Measurements from ENCODE around the gene MTNR1A.
"Not testable (repeated sequence)": the region's sequence is repeated elsewhere in the genome, so short reads cannot be mapped to it uniquely, and the experiment has no call there.

The MTNR1A gene

DNA sequence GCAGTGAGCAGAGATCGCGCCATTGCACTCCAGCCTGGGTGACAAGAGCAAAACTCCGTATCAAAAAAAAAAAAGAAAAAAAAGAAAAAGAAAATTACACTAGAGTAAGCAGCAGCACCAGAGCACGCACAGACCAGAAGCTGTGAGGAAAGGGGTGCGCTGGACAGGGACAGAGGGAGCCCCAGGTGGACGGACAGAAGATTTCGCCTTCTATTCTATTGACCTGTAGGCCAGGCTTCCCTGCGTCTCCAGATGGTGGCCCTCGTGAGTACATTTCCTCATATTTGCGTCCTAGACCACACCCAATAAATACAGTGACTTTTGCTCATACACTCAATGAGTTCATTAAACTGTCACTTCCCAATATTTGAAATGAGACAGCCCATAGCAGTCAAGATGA, 19.1 kb downstream of the MTNR1A start:
- no peaks in the 10 kb centered on the region for H4K20me1 ChIP-seq (ENCODE audit: low read depth, low read length)
- no peak overlapping the region for H3K4me2 ChIP-seq (ENCODE audit: low read depth, low read length, poor library complexity, severe bottlenecking)
- H3K4me3 ChIP-seq (ENCODE audit: insufficient read depth, low read length, poor library complexity, severe bottlenecking) = no peak overlapping the region
- H2AFZ ChIP-seq (ENCODE audit: low read depth, low read length, severe bottlenecking) = no peak overlapping the region
- no peaks in the 10 kb centered on the region for H3K79me2 ChIP-seq (ENCODE audit: insufficient read depth, low read length)
- H3K36me3 ChIP-seq (ENCODE audit: low read length) = no peaks in the 10 kb centered on the region
- no peak for TF ChIP-seq EZH2phosphoT487 (conservative IDR thresholded peaks at IDR 0.05; ENCODE audit: low read length)
- TF ChIP-seq, protein P1, sequence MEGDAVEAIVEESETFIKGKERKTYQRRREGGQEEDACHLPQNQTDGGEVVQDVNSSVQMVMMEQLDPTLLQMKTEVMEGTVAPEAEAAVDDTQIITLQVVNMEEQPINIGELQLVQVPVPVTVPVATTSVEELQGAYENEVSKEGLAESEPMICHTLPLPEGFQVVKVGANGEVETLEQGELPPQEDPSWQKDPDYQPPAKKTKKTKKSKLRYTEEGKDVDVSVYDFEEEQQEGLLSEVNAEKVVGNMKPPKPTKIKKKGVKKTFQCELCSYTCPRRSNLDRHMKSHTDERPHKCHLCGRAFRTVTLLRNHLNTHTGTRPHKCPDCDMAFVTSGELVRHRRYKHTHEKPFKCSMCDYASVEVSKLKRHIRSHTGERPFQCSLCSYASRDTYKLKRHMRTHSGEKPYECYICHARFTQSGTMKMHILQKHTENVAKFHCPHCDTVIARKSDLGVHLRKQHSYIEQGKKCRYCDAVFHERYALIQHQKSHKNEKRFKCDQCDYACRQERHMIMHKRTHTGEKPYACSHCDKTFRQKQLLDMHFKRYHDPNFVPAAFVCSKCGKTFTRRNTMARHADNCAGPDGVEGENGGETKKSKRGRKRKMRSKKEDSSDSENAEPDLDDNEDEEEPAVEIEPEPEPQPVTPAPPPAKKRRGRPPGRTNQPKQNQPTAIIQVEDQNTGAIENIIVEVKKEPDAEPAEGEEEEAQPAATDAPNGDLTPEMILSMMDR (IDR thresholded peaks at IDR 0.05; ENCODE audit: insufficient read depth, low read length, poor library complexity, severe bottlenecking) = no peak
- H3K27me3 ChIP-seq (ENCODE audit: low read length) = no peaks in the 10 kb centered on the region
- no peak overlapping the region for H3K27ac ChIP-seq (ENCODE audit: low read depth, low read length)
- no peak overlapping the region for H3K9ac ChIP-seq (ENCODE audit: low read length)
- H3F3A ChIP-seq (ENCODE audit: insufficient read depth) = no peaks in the 10 kb centered on the region
- H3K9me3 ChIP-seq (ENCODE audit: insufficient read depth, low read length) = peaks cover 5% of the 10 kb centered on the region; the same call in 1 of the 2 replicates
- H3K9me2 ChIP-seq (replicated peaks; ENCODE audit: insufficient read depth, low read length) = no peaks in the 10 kb centered on the region

DNA sequence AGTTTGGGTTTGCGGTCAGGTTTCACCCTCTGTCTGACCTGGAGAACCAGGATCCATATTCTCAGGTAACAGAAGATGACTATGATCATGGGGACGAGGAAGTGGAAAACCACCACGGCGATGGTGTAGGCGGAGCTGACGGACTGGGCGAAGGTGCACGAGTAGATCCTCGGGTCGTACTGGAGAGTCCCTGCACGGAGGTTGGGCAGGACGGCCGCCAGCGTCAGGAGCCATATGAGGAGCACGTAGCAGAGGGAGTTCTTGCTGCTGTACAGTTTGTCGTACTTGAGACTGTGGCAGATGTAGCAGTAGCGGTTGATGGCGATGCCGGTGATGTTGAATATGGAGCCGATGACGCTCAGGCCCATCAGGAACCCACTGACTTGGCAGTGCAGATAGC, 21.3 kb downstream of the MTNR1A start:
- TF ChIP-seq, protein P1 (IDR thresholded peaks at IDR 0.05; ENCODE audit: insufficient read depth, low read length, poor library complexity, severe bottlenecking) = no peak
- no peak for TF ChIP-seq EZH2phosphoT487 (conservative IDR thresholded peaks at IDR 0.05; ENCODE audit: low read length)
- no peak overlapping the region for H3K9ac ChIP-seq (ENCODE audit: low read length)

DNA sequence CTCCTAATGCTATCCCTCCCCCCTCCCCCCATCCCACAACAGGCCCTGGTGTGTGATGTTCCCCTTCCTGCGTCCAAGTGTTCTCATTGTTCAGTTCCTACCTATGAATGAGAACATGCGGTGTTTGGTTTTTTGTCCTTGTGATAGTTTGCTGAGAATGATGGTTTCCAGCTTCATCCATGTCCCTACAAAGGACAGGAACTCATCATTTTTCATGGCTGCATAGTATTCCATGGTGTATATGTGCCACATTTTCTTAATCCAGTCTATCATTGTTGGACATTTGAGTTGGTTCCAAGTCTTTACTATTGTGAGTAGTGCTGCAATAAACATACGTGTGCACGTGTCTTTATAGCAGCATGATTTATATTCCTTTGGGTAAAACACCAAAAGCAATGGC, 31.4 kb downstream of the MTNR1A start:
- H3K79me2 ChIP-seq (ENCODE audit: insufficient read depth, low read length); H3K9ac ChIP-seq (ENCODE audit: low read length); H2AFZ ChIP-seq (ENCODE audit: low read depth, low read length, severe bottlenecking); H3F3A ChIP-seq (ENCODE audit: insufficient read depth); H3K36me3 ChIP-seq (ENCODE audit: low read length); H3K27me3 ChIP-seq (ENCODE audit: low read length); H3K9me3 ChIP-seq (ENCODE audit: insufficient read depth, low read length); H3K4me2 ChIP-seq (ENCODE audit: low read depth, low read length, poor library complexity, severe bottlenecking); H3K4me3 ChIP-seq (ENCODE audit: insufficient read depth, low read length, poor library complexity, severe bottlenecking); H3K9me2 ChIP-seq (replicated peaks; ENCODE audit: insufficient read depth, low read length); H3K27ac ChIP-seq (ENCODE audit: low read depth, low read length); H4K20me1 ChIP-seq (ENCODE audit: low read depth, low read length): not testable (repeated sequence)

More for the DNA sequence above, 21.3 kb downstream of the MTNR1A start:
- Histone ChIP-seq H4K20me1 (ENCODE audit: low read depth, low read length) (no peaks in the 10 kb centered on the region), H3K27ac (ENCODE audit: low read depth, low read length) (no peak overlapping the region), H3K4me2 (ENCODE audit: low read depth, low read length, poor library complexity, severe bottlenecking) (no peak overlapping the region), H3F3A (ENCODE audit: insufficient read depth) (no peaks in the 10 kb centered on the region), H3K36me3 (ENCODE audit: low read length) (no peaks in the 10 kb centered on the region), H3K9me2 (replicated peaks; ENCODE audit: insufficient read depth, low read length) (no peaks in the 10 kb centered on the region), H3K27me3 (ENCODE audit: low read length) (no peaks in the 10 kb centered on the region), H3K9me3 (ENCODE audit: insufficient read depth, low read length) (no peaks in the 10 kb centered on the region), H3K4me3 (ENCODE audit: insufficient read depth, low read length, poor library complexity, severe bottlenecking) (no peak overlapping the region), H2AFZ (ENCODE audit: low read depth, low read length, severe bottlenecking) (no peak overlapping the region), H3K79me2 (ENCODE audit: insufficient read depth, low read length) (no peaks in the 10 kb centered on the region)

DNA sequence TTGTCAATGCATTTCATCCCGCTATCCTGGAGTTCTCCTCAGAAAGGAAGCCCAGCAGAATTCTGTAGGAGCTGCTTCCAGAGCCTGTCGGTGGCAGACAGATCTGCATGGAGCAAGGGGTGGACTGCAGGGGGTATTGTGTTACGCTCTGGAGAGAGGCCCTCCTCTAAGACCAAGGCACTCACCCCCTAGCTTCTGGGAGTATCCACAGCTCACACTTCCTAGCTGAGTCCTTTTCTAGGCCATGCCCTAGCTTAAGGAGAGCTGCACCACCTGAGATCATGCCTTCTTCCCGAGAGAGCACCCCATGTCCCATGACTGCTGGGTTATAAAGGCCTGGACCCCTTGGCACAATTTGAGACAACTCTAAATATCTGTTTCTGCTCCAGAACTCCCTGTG, 39.1 kb downstream of the MTNR1A start:
- no peak overlapping the region for H3K9ac ChIP-seq (ENCODE audit: low read length)
- no peaks in the 10 kb centered on the region for H3K9me3 ChIP-seq (ENCODE audit: insufficient read depth, low read length)
- no peak overlapping the region for H3K4me3 ChIP-seq (ENCODE audit: insufficient read depth, low read length, poor library complexity, severe bottlenecking)
- H2AFZ ChIP-seq (ENCODE audit: low read depth, low read length, severe bottlenecking) = no peak overlapping the region
- no peaks in the 10 kb centered on the region for H4K20me1 ChIP-seq (ENCODE audit: low read depth, low read length)
- TF ChIP-seq EZH2phosphoT487 (conservative IDR thresholded peaks at IDR 0.05; ENCODE audit: low read length) = no peak
- TF ChIP-seq, protein P1 (IDR thresholded peaks at IDR 0.05; ENCODE audit: insufficient read depth, low read length, poor library complexity, severe bottlenecking) = no peak
- H3K79me2 ChIP-seq (ENCODE audit: insufficient read depth, low read length) = no peaks in the 10 kb centered on the region
- no peaks in the 10 kb centered on the region for H3F3A ChIP-seq (ENCODE audit: insufficient read depth)
- no peaks in the 10 kb centered on the region for H3K36me3 ChIP-seq (ENCODE audit: low read length)
- no peak overlapping the region for H3K27ac ChIP-seq (ENCODE audit: low read depth, low read length)
- no peaks in the 10 kb centered on the region for H3K9me2 ChIP-seq (replicated peaks; ENCODE audit: insufficient read depth, low read length)
- H3K4me2 ChIP-seq (ENCODE audit: low read depth, low read length, poor library complexity, severe bottlenecking) = no peak overlapping the region
- H3K27me3 ChIP-seq (ENCODE audit: low read length) = no peaks in the 10 kb centered on the region
